ENCODE data around the gene GCHFR. TPM values are rescaled to one million over a fixed set of nuclear protein-coding genes. Genes with fewer than 3 reads are reported as not detected.

The GCHFR gene
- total and polyA plus RNA-seq, 2 experiments from 2014 or later: 97.2 to 213 TPM

- no peak for TF ChIP-seq EZH2 (IDR thresholded peaks at IDR 0.05; ENCODE audit: borderline replicate concordance)
- TF ChIP-seq CTCF (IDR thresholded peaks at IDR 0.05; ENCODE audit: poor library complexity): no peak
- TF ChIP-seq EZH2phosphoT487 (IDR thresholded peaks at IDR 0.05; ENCODE audit: low read depth, severe bottlenecking, unreplicated experiment): no peak
- Histone ChIP-seq H3K4me1 (ENCODE audit: insufficient read depth) (peaks cover 21% of the 10 kb centered on the region), H3K79me2 (no peaks in the 10 kb centered on the region), H4K20me1 (ENCODE audit: insufficient read depth, poor library complexity, severe bottlenecking) (no peaks in the 10 kb centered on the region), H3K4me3 (no peak overlapping the region), H3K27ac (no peak overlapping the region), H3K36me3 (replicated peaks; ENCODE audit: insufficient read depth, low read depth) (no peaks in the 10 kb centered on the region), H2AFZ (no peak overlapping the region), H3K9me3 (ENCODE audit: low read depth) (no peaks in the 10 kb centered on the region), H3K27me3 (no peaks in the 10 kb centered on the region), H3K4me2 (no peak overlapping the region), H3K9me2 (replicated peaks; ENCODE audit: insufficient read depth) (no peaks in the 10 kb centered on the region)
- DNase-seq (ENCODE audit: low spot score): no peak
- WGBS (ENCODE audit: low lambda C conversion rate, missing lambda C conversion rate): 99% methylated on average over 5 of the region's 5 CpGs
Observed at GRCh38 chr15:40759961-40760360, 3.9 kb upstream of the GCHFR start.

DNA sequence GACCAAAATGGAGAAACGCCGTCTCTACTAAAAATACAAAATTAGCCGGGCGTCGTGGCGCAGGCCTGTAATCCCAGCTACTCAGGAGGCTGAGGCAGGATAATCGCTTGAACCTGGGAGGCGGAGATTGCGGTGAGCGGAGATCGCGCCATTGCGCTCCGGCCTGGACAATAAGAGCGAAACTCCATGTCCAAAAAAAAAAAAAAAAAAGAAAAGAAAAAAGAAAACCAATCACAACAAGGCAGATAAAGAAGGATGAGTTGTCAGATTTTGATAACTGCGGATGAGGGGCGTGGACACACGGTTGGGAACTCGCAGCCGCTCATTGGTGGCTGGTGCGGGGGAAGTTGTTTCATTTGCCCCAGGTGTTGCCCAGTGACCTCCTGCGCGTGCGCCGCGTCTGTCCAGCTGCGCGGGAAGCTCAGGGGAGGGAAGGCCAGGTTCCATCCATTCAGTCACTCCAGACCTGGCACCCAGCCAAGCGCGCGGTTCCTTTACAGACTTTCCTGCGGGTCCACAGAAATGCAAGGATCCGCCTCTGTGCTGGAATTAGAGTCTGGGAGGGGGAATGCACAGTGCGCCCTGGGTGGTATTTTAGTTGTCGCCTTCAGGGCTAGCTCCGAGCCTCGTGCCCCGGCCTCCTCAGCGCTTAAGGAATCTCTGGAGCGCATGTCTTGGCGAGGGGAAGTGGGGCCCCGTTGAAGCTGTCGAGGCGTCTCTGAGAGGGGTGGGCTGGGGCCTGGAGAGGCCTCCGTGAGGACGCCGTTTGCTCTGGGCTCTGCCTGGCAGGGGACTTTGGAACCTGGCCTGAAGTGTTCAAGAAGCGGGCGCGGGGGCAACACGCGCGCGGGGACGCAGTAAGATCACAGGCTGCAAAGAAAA lies 708 bp upstream of the GCHFR start:
- Histone ChIP-seq H3K4me2 (peak overlapping the region; percentile 93), H3K4me1 (ENCODE audit: insufficient read depth) (peaks cover 24% of the 10 kb centered on the region), H2AFZ (peak overlapping the region; percentile 84), H3K79me2 (no peaks in the 10 kb centered on the region), H3K4me3 (peak overlapping the region; percentile 37), H3K9me3 (ENCODE audit: low read depth) (no peaks in the 10 kb centered on the region), H4K20me1 (ENCODE audit: insufficient read depth, poor library complexity, severe bottlenecking) (no peaks in the 10 kb centered on the region), H3K36me3 (replicated peaks; ENCODE audit: insufficient read depth, low read depth) (no peaks in the 10 kb centered on the region), H3K27me3 (no peaks in the 10 kb centered on the region), H3K9me2 (replicated peaks; ENCODE audit: insufficient read depth) (no peaks in the 10 kb centered on the region), H3K27ac (peak overlapping the region; percentile 97)
- TF ChIP-seq CTCF (IDR thresholded peaks at IDR 0.05; ENCODE audit: poor library complexity) (no peak), EZH2 (IDR thresholded peaks at IDR 0.05; ENCODE audit: borderline replicate concordance) (no peak), EZH2phosphoT487 (IDR thresholded peaks at IDR 0.05; ENCODE audit: low read depth, severe bottlenecking, unreplicated experiment) (no peak)
- WGBS (ENCODE audit: low lambda C conversion rate, missing lambda C conversion rate): 49% methylated on average over 52 of the region's 55 CpGs
- DNase-seq (ENCODE audit: low spot score): peak; percentile 74

- H3K4me2 ChIP-seq: peak overlapping the region; percentile 93
- WGBS (ENCODE audit: low lambda C conversion rate, missing lambda C conversion rate): 28% methylated on average over 8 of the region's 8 CpGs
- TF ChIP-seq CTCF (IDR thresholded peaks at IDR 0.05; ENCODE audit: poor library complexity) (no peak), EZH2phosphoT487 (IDR thresholded peaks at IDR 0.05; ENCODE audit: low read depth, severe bottlenecking, unreplicated experiment) (no peak), EZH2 (IDR thresholded peaks at IDR 0.05; ENCODE audit: borderline replicate concordance) (no peak)
- H3K4me1 ChIP-seq (ENCODE audit: insufficient read depth): peaks cover 33% of the 10 kb centered on the region
- no peaks in the 10 kb centered on the region for H3K27me3 ChIP-seq
- H3K9me2 ChIP-seq (replicated peaks; ENCODE audit: insufficient read depth): no peaks in the 10 kb centered on the region
- H3K27ac ChIP-seq: peak overlapping the region; percentile 97
- peak overlapping the region; percentile 84 for H2AFZ ChIP-seq
- H3K9me3 ChIP-seq (ENCODE audit: low read depth): no peaks in the 10 kb centered on the region
- H3K4me3 ChIP-seq: peak overlapping the region; percentile 57
- DNase-seq (ENCODE audit: low spot score): no peak
- no peaks in the 10 kb centered on the region for H3K79me2 ChIP-seq
- no peaks in the 10 kb centered on the region for H4K20me1 ChIP-seq (ENCODE audit: insufficient read depth, poor library complexity, severe bottlenecking)
- no peaks in the 10 kb centered on the region for H3K36me3 ChIP-seq (replicated peaks; ENCODE audit: insufficient read depth, low read depth)
Observed at GRCh38 chr15:40764629-40765103, 798 bp downstream of the GCHFR start.

Measured in hepatocyte (in vitro differentiated cells).